ENCODE data around the gene LRBA.
"Not testable (repeated sequence)": the region's sequence is repeated elsewhere in the genome, so short reads cannot be mapped to it uniquely, and the experiment has no call there.

The LRBA gene

DNA sequence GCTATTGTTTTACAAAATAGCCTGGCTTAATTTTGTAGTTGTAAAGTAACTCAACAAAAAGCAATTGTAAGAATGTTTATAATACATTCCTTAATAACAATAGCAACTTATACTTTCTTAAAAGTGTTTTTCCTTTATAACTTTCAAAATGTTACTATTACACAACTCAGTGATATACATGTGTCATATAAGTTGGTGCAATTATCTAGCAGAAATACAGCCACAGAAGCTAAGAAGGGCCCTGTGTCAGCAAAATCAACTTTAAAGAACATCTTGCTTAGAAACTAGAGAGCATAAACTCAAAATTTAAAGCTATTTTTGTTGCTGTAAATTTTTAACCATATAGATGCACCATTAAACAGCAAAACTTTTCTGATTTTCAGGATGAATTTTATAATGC lies 474.5 kb downstream of the LRBA start:
- DNase-seq: no peak

DNA sequence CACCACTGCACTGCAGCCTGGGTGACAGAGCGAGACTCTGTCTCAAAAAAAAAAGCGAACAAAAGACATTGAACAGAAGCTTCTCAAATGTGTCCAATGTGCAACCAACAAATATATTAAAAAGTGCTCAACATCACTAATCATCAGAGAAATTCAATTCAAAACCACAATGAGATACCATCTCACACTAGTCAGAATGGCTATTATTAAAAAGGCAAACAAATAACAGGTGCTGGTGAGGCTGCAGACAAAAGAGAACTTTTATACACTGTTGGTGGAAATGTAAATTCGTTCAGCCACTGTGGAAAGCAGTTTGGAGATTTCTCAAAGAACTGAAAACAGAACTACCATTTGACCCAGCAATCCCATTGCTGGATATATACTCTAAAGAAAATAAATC lies 477.2 kb downstream of the LRBA start:
- DNase-seq: not testable (repeated sequence)

DNA sequence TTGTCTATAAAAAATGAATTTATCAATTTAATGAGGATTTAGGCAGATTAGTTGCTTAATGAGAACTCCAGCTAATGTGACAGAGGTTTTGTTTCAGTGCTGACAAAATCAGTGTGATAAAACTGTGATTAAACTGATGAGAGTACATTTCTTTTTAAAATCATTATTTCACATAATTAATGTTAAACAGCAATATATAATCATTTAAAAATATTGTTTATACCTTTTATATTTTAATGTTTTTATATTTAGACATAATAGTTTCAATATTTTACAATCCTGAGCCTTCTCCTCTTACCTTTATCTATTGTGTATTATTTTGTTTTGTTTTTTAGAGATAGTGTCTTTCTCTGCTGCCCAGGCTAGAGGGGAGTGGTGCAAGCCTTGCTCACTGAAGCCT lies 480.3 kb downstream of the LRBA start:
- DNase-seq: no peak

DNA sequence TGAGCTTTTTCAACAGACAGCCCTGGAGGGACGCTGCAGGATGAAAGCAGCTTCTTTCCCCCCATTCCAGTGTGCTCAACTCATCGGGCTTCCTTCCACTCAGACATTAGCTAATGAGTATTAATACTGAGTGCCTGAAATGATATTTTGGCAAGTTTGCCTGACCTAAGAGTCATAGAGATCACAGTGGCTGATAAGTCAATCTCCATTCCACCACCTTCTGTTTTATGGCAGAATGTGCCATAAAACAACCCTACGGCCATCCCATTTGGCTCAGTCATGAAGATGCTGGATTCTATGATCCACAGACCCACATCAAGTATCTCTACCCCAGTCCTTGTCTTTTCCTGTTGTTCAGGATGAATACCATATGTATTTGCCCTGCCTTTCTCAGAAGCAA lies 481.4 kb downstream of the LRBA start:
- DNase-seq: no peak

DNA sequence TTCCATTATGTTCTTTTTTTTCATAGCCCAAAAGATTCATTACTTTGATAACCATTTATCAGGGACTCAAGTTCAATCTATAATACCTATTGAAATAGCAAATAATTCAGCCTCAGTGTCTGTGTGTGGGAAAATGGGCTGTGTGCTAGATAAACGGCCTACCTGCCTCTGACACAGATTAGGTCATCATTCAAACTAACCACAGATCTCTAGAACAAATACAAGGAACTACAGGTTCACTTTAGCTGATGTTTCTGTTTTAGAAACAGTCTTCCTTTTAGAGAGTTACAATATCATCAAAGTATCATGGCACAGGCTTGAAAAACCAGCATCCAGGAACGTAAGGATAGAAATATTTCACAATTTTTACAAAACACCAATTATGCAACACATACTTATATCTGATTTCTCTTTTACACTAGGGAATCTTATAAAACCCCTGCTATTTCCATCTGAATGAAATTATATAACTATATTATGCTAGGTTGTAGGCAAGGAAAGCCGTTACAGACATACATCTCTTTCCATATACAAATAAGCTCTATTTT lies 489.7 kb downstream of the LRBA start:
- DNase-seq: no peak

DNA sequence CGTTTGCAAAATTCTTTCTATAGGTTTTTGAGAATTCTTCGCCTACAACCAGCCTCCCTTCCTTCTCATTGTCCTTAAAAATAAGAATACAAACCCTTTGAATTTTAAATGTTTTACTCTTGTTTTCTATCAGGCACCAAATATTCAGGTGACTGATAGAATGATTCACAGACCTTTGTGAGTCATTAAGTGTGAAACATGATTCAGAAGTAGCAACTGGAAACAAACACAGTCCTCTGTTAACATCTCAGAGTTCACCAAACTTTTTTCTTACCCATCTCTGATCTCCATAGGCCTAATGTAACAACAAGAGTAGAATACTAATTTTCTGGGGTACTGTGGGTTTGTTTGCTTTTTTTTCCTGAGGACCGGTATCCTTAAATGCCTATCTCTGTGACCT lies 496.5 kb downstream of the LRBA start:
- no peak for DNase-seq

DNA sequence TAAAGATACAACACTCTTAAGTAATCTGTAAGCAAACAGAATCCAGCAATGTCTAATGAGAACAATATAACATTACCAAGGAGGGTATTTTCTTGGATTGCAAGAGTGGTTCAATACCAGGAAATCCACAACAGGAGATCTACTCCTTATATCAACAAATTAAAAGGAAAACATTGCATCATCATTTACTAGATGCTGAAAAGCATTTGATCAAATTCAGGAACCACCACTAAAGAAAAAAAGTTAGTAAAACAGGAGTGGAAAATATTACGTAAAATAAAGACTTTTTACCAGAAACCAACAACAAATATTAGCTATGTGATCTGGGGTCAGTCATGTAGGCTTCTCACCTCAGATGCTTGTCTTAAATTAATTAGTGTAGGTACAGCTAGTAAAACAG lies 499.9 kb downstream of the LRBA start:
- no peak for DNase-seq

DNA sequence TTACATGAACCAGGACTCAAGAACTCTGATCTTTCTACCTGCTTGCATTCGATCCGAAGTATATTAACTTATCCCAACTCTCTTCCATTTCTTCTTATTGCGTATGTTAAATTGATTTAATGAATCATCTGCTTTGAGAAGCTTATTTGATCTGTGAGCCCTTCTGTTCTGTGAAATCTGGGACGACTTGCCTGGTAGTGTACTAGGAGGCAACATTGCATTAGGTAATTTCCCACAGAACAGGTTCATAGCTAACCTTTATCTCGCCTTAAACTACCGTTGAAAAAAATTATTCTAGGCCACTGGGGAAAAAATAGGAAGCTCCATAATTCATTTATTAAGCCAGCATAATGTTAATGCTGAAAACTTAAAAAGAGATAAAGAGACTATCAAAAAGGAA lies 500.4 kb downstream of the LRBA start:
- no peak for DNase-seq

DNA sequence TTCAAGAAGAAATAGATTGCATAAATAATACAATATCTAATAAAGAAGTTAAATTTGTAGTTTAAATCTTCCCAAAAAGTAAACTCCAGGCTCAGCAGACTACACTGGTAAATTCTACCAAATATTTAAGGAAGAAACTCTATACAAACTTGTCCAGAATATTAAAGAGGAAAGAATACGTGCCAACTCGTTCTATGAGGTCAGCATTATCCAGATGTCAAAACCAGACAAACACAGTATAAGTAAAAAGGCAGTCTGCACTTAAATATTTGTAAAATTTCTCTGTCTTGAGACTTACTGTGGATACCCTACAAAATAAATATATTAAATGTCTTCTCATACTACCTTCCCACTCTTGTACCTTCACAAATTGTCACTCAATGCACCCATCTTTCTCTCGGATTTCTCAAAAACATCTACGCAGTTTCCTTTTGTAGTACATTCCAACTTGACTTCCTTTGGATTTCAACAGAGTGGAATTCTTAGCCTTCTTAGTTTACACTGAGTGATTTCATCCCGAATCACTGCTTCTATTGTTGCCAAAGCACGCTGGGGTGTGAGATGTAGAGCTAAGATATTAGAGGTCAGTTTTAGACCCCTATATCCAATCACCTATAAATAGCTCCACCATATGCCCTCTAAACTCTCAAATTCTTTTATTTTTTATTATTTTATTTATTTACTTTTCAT lies 504.8 kb downstream of the LRBA start:
- no peak for DNase-seq

DNA sequence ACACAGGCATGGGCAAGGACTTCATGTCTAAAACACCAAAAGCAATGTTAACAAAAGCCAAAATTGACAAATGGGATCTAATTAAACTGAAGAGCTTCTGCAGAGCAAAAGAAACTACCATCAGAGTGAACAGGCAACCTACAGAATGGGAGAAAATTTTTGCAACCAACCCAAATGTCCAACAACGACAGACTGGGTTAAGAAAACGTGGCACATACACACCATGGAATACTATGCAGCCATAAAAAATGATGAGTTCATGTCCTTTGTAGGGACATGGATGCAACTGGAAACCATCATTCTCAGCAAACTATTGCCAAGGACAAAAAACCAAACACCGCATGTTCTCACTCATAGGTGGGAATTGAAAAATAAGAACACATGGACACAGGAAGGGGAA lies 507.4 kb downstream of the LRBA start:
- DNase-seq: not testable (repeated sequence)

DNA sequence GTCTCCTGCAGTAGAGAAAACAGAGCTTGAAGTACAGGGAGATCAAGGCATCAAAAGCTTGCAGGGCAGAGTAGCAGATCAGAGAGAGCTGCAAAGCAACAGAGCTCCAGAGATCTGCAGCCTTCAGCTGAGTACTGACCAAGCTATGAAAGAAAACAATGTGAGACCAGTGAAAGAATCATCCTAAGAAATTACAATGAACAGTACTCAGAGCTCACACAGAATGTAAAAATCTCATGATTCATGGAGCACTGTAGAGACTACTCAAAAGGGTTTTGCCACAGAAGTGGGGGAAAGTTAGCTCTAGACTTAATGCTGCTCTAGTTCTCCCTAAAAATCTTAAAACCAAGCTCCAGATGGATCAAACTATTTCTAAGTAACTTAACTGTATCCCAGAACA lies 513.1 kb downstream of the LRBA start:
- DNase-seq: no peak

DNA sequence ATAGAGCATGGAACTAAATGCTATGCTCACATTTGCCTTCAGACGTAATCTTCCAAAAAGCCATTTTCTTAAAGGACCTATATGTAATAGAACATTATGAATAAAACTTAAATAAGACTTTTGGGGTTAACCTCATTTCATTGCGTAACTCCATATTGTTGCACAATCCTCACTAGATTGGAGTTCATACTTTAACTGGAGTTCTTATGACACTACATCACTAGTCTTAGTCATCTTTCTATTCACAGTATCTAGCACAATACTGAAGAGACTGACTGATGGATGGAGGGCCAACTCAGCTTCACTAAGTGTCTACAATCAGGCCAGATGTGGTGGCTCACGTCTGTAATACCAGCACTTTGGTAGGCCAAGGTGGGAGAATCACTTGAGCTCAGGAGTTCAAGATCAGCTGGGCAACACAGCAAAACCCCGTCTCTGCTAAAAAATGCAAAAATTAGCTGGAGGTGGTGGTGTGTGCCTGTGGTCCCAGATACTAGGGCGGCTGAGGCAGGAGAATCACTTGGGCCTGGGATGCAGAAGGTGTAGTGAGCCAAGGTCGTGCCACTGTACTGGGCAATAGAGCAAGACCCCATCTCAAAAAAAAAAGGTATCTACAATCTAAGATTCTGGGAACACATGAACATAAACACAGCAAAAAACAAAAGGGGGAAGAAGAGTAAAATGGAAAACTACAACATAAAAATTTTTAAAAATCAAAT lies 513.9 kb downstream of the LRBA start:
- DNase-seq: no peak

DNA sequence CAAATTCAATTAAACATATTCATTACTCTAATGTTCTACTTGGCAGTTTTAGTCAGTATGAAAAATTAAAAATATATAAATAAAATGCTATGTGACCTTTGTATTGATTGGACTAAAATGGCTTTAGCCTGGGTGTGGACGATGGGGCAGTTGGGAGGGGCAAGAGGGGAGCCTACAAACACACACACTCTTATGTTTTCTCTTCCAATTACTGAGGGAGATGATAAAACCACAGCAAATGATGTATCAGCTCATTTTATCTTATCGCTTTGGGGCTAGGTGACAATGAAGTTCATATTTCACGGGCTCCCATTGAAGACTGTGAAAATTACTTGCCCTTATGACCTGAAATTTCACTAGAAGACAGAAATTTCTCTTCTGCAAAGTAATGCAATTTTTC lies 517.5 kb downstream of the LRBA start:
- DNase-seq: no peak

DNA sequence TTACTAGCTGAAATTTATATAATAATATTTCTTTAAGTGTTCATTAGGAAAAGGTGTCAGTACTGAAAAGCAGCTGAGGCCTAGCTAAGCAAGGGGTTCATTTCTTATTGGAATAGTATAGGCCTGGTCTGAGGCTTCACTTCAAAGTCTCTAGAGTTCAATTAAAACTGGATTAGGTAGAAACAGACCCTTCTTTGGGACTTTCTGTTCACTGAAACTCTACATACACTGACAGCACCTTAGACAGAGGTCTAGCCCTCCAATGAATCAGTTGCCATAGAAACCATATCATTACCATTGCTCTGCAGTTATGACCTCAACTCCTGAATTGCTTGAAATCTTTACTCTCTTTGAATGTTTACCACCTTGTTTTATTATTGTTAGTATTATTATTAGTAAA lies 519.5 kb downstream of the LRBA start:
- no peak for DNase-seq

DNA sequence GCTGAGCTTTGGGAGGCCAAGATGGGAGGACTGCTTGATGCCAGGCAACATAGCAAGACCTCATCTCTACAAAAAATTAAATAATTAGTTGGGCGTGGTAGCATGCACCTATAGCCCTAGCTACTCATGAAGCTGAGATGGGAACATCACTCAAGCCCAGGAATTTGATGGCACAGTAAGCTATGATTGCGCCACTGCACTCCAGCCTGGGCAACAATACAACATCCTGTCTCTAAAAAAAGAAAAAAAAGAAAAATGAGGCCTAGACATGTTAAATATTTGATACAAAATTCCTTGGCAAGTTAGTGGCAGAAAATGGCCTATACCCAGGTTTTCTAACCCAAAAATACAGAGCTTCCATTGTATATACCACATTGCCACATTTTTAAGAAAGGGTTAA lies 521.2 kb downstream of the LRBA start:
- no peak for DNase-seq

DNA sequence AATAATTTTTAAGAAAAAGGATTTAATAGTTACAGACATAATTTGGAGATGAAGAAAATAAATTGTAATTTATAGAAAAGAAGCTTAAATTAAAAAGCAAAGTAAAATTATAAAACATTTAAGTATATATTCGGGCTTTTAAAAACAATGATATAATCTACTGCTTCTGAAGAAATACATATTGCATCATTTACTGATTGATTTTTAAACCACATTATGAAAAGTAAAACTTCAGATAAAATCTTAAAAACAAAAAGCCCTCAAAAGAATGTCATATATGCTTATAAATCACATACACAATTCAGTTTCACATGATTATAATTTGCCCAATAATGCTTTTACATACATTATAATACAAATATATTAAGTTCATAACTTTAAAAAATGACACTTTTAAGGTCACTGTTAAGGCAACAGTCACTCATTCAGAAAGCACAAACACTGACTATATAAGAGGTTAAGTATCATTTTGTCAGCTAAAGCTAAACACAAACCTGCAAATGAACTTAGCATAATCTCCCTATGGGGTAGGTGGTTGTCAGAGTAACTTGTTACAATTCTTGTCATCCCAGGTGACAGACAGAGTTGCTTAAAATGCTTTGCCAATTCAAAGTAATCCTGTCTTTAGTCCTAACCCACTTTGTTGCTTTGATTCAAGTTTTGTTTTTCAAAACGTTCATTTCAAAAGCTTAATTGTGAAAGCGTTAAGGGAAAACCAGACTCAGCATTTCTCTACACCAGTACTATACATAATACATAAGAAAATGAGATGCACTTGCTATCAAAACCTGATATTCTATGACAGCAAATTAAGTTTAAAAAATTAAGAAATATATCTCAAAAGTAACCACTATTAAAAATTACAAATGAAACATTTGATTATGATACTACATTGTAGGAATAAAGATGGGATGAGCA lies 523.7 kb downstream of the LRBA start:
- no peak for DNase-seq

DNA sequence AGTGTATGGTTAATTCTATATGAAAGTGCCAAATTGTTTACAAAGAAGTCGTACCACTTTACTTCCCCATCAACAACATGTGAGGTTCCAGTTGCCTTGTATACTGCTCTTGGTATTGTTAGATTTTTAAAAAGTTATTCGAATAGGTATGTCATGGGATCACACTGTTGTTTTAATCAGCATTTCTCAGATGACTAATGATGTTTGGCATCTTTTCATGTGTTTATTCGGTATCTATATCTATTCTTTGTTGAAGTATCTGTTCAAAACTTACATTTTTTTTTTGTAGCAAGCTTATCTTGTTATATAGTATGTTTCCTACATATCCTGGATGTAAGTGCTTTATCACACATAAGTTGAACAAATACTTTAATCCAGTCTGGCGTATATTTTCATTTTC lies 532.5 kb downstream of the LRBA start:
- DNase-seq: no peak

DNA sequence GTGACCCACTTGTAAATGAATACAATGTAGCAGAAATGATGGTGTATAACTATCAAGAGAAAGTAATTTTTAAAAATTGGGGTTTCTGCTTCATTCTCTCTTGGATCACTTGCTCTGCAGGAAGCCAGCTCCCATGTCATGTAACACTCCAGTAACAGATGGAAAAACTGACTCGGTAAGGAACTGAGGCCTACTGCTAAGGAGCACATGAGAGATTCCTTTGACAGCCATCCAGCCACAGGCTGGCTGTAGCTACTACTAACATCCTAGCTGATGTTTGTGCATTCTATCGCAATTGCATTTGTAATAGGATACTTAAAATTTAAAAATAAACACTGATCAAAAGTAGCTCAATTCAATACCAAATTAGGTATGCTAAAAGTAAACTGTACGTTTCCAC lies 535.4 kb downstream of the LRBA start:
- DNase-seq: no peak

DNA sequence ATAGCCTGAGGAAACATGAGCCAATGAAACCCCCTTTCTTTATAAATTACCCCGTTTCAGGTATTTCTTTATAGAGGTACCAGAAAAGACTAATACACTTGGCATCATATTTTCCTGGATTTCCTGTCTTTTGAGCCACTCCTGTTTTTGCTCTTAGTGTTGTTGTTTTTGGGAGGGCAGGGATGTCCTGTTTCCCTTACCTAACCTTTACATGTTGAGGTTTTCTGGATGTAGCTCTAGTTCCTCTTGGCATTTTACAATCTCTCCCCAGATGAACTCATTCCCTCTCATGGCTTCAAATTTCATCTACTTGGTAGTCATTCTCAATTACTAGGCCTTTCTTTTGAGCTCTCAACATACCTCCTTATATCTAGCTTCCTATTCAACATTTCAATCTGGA lies 537.2 kb downstream of the LRBA start:
- no peak for DNase-seq

DNA sequence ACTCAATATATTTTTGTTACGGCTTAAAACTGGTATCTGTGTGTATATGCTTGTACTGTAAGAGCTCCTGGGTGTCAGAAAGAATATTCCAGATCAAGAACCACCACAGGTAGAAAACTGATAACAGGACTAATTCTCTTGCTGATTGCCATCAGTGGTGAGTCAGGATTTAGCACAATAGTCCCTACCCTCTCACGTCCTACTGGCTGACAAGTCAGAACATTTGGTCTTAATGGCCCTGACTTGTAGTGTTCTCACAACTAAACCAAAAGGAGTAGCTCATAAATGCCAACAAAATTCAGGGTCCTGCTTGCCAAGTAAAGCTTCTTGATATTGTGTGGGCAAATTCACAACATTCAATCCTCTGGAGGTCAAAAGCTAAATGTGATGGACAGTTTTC lies 538.3 kb downstream of the LRBA start:
- DNase-seq: no peak

DNA sequence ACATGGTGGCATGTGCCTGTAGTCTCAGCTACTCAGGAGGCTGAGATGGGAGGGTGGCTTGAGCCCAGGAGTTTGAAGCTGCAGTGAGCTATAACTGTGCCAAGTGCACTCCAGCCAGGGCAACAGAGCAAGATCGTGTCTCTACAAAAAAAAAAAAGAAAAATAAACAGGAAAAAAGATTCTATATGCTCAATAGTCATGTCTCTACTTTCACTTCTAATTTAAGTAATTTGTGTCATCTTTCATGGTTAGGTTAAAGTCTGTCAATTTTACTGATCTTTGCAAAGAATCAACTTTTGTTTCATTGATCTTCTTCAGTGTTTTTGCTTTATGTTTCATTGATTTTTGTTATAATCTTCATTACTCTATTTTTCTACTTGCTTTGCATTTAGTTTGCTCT lies 539.3 kb downstream of the LRBA start:
- DNase-seq: no peak

DNA sequence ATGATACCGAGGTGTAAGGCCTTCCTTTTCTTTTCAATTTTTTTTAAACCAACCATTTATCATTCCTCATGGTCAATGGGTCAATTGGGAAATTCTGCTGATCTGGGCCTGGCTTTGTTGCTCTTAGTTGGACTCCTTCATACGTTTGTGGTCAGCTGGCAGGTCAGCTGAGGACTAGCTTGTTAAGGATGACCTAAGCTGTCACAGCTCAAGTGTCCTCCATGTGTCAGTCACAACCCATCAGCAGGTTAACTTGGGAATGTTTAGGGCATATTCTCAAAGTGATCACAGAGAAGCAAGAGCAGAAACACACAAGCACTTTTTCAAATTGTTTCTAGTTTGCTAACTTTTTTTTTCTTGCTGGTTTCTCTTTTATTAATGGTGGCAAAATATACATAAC lies 550.6 kb downstream of the LRBA start:
- DNase-seq: no peak

DNA sequence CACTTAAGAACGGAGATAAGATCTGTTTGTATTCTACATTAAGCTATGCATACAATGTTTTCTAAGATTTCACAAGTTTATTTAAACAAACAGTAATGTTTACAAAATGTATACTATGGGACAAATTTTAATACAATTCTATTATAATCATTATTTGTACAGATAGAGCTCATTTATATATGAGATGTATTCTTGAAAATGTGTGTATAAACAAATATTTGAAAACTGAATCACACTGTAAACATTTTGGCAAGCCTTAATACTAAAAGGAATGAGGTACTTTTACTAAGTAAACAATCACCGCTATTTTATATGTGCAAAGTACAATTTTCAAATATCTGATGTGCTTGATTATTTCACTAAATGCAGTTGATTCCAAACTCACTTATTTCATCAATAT lies 552.3 kb downstream of the LRBA start:
- no peak for DNase-seq

DNA sequence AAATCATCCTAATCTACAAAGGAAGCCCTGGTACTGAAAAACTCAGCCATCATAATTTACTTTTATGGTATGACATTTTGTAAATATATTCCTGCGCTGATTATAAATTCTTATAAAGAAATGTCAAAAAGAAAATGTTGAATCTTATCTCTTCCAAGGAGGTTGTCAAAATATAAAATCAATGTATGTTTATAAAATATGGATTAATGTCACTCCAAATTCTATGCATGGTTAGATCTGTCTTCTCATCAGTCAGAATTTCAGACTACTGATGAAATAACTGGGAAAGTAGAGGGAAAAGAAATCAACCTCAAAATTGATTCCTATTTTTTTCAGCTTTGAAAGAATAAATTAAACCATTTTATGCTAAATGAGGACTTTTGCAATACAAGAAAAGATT lies 553.1 kb downstream of the LRBA start:
- DNase-seq: no peak

Measured in NCI-H446 (cell line).